8988T (cell line): ENCODE measurements around the gene TRAPPC2L.

Source experiments
- DNase-seq: peaks from one replicate; pipeline ENCODE4 v3.0.0; 2011

TRAPPC2L gene

GRCh38 chr16:88911136-88911945, 54.4 kb downstream of the TRAPPC2L start:
- DNase-seq, result no peak

- DNase-seq, result no peak
Measured at GRCh38 chr16:88911946-88912310, 55.0 kb downstream of the TRAPPC2L start.
